Posterior cingulate gyrus (tissue), 11 donors: ENCODE results near the gene RSU1.
A peak's percentile ranks its signal among the peaks of the same experiment; 100 is the strongest.
"Not testable (repeated sequence)": the region's sequence is repeated elsewhere in the genome, so short reads cannot be mapped to it uniquely, and the experiment has no call there.

Source experiments
- DNase-seq, 10 donors: peaks; one replicate each; pipeline versions ENCODE4 v3.0.0 to v3.0.0-alpha.2; 2020 to 2021; ENCODE audit warnings: mixed read lengths in 3 of 10
- intact Hi-C: fragments of 100-400 bp; cut with DNase I; formaldehyde crosslinking; loops from one replicate; pipeline ENCODE4 v1.15.1; 2023

RSU1 gene

DNA sequence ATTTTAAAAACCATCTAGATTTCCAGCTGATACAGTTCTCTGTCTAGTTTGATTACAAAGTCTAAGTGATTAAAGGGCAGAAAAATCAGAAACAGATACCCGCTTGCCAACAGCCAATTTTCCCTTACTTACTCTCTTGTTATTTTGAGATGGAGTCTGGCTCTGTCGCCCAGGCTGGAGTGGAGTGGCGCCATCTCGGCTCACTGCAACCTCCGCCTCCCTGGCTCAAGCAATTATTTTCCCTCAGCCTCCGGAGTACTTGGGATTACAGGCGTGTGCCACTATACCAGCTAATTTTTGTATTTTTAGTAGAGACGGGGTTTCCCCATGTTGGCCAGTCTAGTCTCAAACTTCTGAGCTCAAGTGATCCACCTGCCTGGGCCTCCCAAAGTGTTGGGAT is 10.2 kb upstream of the RSU1 start:
- DNase-seq = not testable (repeated sequence)
- intact Hi-C loops = loop anchor here (5.0 kb wide), 1 partner anchor 605 kb away; no protein-coding TSS in a partner anchor

DNA sequence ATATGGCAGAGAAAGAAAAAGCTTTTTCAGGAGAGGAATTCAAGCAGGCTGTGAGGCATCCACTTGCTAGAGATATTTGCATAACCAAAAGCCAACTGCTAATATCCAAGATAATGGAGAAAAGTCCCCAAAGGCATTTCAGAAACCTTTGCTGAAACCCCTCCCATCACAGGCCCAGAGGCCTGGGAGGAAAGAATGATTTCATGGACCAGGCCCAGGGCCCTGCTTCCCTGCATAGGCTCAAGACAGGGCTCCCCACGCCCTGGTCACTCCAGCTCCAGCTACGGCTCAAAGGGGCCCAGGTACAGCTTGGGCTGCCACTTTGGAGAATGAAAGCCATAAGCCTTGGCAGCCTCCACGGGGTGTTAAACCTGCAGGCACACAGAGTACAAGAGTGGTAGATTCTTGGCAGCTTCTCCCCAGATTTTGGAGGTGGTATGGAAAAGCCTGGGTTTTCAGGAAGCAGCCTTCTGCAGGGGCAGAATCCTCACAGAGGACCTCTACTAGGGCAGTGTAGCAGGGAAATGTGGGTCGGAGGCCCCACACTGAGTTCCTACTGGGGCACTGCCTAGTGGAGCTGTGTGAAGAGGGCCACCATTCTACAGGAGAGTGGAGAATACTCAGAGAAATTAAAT is 5.6 kb upstream of the RSU1 start:
- intact Hi-C loops = no loop called here
- no peak for DNase-seq

DNA sequence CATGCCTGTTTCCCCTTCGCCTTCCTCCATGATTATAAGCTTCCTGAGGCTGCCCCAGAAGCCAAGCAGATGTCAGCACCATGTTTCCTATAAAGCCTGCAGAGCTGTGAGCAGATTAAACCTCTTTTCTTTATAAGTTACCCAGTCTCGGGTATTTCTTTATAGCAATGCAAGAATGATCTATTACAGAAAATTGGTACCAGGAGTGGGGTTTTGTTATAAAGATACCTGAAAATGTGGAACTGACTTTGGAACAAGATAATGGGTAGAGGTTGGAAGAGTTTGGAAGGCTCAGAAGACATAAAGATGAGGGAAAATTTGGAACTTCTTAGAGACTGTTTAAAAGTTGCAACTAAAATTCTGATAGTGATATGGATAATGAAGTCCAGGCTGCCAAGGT is 4.8 kb upstream of the RSU1 start:
- no peak for DNase-seq
- intact Hi-C loops = no loop called here

DNA sequence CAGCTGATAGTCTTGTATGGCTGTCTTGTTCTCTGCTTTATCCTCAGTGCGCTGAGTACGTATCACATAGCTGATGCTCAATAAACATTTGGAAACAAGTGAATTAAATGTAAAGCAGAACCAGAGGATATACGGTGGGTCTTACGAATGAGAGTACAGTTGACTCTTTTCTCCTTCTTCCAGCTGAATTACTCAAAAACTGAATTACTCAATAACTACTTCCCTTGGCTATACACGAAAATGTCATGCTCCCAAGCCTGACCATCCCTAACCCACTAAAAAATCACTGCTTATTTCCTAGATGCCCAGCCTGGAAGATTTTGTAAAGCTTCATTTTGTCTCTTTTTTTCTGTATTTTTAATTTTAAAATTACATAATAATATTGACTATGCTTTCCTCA is 3.2 kb upstream of the RSU1 start:
- intact Hi-C loops = no loop called here
- DNase-seq = no peak

DNA sequence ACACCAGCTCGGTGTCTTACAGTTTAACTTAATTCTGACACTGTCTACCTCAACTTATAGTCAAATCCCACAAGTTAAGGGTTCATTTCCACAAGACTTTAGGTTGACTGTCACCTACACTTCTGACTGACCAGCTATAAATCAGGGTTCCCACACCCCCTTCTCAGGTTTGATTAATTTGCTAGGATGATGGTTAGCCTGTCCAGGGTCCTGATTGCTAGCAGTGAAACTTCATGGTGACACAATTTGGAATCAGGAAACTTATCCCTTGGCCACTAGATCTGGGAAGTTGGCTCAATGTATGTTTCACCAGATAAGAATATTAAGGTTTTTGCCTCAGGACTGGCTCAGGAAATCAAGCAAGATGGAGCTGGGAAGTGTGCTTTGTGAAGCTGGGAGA is 2.8 kb upstream of the RSU1 start:
- intact Hi-C loops = no loop called here
- DNase-seq = no peak

DNA sequence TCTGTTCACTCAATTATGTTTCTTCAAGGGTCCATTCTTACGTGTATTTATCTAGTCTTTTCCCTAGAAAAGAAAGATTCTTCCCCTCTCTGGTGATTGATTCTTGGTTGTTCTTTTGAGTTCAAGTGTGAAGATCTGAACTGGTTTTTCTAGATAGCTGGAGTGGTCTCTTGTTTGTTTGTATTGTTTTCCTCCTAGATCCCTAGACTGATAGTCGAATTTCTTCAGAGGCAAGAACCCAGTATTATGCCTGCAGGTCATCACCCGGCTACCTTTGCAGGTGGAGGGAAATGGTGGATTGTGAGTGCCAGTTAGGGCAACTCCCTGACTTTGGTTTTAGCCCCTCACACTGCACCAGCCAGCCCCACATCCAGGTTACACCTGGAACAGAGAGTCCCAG is 2.2 kb upstream of the RSU1 start:
- intact Hi-C loops = no loop called here

DNA sequence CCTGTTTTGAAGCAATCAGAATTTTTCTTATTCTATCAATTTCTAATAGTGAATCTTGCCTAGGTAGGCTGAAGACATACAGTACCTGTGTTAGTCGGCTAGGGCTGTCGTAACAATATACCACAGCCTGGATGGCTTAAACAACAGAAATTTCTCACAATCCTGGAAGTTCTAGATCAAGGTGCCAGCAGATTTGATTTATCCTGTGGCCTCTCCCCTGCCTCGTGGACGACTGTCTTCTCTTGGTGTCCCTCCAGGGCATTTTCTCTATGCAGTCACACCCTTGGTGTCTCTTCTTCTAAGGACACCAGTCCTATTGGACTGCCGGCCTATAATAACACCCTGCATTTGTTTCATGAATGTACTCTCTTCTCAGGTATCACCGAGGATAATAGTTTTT is 1.8 kb upstream of the RSU1 start:
- intact Hi-C loops = no loop called here
- DNase-seq = no peak

More for the DNA sequence above, 2.2 kb upstream of the RSU1 start:
- DNase-seq = no peak

DNA sequence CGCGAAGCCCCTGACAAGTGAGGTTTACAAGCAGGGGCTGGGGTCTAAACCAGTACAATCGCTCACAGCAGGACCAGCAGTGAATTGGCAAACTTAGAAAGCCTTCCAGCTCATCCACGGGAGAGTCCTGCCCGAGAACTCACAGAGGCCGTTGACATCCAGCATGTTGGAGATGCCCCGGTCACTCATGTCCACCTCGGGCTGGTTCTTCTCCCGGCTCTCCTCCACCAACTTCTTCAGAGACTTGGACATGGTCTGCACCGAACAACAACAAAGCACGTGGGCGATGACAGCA is 447 bp downstream of the RSU1 start:
- intact Hi-C loops = no loop called here
- no peak for DNase-seq

DNA sequence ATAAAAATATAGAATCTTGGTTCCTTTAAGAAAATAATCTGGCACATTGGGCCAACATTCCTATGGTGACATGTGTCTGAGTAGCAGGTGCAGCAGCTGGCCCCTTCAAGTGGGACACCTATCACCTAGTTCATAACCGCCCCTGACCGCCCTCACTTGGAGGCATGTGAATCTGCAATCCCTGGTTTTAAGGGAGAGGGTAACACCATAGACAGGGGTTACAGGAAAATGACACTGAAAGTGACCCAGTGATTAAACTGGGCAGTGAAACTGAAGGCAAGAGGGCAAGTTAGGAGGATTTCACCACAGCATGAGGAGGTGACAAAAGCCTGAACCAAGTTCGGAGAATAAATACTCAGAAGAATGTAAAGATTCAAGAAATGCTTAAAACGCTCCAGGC is 1.1 kb downstream of the RSU1 start:
- no peak for DNase-seq
- intact Hi-C loops = no loop called here

DNA sequence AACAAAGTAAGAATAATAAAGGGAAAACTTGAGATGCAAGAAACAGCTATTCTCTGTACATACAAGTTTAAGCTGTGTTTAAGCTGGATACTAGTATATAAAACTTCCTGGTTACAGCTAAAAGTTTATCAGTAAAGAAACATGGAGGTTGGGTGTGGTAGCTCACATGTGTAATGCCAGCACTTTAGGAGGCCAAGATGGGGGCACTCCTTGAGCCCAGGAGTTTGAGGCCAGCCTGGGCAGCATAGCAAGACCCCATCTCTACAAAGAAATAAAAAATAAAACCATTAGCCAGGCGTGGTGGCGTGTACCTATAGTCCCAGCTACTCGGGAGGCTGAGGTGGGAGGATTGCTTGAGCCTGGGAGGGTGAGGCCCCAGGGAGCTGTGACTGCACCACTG is 3.2 kb downstream of the RSU1 start:
- intact Hi-C loops = no loop called here
- DNase-seq = no peak

DNA sequence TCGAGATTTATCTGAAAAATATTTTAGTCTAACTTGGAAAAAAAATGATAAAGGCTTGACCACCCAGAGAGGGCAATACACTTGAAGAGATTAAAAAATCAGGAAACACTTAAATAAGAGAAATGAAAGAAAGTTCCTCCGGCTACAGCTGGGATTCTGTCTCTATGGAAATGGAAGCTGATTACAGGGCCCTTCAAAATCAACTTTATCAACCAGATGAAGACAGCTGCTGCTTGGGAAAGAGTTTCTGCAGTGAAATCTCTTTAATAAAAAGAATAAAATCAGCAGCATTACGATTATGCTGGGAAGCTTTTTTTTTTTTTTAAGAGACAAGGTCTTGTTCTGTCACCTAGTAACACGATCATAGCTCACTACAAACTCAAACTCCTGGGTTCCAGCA is 4.5 kb downstream of the RSU1 start:
- intact Hi-C loops = no loop called here
- DNase-seq = no peak

DNA sequence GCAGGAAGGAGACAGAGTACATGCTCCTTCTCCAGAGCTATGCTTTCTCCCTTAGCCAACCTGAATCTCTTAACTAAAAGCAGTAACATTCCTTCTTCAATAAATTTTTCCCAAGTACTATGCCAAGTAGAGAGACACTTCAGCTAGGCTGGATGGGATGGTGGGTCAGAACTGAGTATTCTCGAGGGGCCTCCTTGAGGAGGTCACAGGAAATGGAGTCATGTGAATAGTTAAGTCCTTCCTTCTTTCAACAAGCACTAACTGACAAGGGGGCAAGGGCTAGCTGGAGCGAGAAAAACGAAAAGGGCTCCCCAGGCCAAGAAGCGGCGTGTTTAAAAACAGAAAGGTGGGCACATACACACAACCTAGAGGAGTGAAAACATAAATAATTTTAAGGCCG is 5.5 kb downstream of the RSU1 start:
- intact Hi-C loops = no loop called here
- no peak for DNase-seq

DNA sequence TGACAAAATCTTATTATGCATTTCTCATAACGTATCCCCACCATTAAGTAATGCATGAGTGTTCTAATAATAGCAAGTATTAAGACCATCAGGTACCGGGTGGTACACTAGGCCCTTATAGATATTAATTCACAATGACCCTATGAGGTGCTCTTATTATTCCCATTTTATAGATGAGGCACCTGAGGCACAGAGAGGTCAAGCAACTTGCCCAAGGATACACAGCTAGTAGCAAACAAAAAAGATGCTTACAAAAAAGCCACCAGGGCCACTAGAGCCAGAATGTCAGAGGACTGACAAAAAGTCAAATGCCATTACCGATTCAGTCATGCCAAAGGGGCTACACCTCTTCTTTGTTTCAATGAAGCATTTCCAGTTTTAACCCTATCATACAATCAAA is 5.9 kb downstream of the RSU1 start:
- intact Hi-C loops = no loop called here
- no peak for DNase-seq

DNA sequence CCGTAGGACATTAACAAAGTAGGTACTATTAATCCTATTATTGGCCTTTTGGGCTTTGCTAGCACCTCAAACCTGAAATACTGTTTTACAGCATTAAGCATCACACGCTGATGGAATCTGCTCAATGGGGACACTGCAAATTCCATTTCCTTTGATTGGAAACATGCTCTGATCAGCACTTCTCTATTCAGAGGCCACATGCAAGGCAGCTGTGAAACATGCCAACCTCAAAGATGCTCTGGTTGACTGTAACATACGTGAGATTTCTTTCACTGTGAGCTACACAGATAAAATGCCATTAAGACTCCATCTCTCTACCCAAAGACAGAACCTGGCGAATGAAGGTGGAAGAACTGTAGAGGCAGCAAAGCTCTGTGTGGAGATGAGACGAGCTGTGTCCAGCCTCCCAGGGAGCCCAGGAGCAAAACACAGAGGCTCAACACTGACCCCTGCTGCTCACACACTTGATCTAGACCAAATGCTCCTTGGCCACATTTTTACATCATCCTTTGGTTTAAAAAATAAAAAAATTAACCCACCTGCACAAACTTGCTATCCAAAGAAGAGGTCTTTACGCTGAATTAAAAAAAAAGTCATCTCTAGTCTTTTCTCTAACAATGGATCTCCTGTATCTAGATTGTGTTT is 8.0 kb downstream of the RSU1 start:
- peak in 5 of 10 donors; percentile 45 to 89 (median 52) for DNase-seq
- intact Hi-C loops = loop anchor here (5.0 kb wide), 1 partner anchor 907 kb away; no protein-coding TSS in a partner anchor

DNA sequence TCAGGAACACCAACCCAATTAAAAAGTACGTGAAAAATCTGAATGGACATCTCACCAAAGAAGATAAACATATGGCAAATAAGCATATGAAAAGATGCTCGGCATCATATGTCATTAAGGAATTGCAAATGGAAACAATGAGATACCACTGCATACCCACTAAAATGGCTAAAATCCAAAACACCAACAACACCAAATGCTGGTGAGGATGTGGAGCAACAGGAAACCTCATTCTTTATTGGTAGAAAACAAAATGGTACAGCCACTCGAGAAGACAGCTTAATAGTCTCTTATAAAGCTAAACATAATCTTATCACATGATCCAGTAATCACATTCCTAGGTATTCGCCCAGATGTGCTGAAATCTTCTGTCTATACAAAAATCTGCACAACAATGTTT is 13.1 kb downstream of the RSU1 start:
- intact Hi-C loops = no loop called here
- no peak for DNase-seq

DNA sequence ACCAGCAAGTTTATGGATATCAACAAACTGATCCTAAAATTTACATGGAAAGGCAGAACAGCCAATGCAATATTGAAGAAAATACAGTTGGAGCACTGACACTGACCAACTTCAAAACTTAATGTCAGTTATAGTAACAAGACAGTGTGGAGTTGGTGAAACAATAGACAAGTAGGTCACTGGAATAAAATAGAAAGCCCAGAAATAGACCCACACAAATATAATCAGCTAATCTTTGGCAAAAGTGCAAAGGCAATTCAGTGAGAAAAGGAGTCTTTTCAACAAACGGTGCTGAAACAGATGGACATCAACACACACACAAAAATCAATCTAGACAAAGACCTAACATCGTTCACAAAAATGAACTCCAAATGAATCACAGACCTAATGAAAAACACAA is 13.8 kb downstream of the RSU1 start:
- intact Hi-C loops = no loop called here
- DNase-seq = no peak

DNA sequence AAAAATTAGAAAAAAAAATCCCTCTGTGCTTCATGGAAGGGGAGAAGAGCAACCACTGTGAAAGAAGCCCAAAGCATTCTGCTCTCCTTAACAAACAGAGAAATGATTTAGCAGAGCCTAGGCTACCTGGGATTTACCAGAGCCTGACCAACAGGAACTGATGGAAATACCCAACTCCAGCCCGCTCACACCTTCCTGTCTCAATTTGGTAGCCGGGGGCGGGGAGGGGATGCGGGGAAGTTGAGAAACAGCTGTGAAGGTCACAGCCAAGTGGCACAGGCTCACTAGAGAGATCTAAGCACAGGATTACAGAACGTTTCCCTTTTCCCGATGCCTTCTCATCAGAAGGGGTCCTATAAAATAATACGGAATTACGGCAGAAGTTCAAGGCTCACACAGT is 17.6 kb downstream of the RSU1 start:
- intact Hi-C loops = no loop called here
- no peak for DNase-seq

DNA sequence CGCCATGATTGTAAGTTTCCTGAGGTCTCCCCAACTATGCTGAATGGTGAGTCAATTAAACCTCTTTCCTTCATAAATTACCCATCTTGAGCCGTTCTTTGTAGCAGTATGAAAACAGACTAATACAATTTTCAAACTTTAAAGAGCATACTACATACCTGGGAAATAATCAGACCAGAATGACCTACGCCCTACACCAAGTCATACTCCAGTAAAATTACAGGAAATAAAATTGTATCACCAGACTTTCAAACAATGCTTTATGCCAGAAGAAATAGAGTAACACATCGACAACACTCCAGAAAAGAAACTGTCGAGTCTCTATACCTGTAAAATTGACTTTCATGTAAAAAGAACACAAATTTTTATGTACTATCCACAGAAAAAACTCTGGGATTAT is 18.7 kb downstream of the RSU1 start:
- no peak for DNase-seq
- intact Hi-C loops = no loop called here

DNA sequence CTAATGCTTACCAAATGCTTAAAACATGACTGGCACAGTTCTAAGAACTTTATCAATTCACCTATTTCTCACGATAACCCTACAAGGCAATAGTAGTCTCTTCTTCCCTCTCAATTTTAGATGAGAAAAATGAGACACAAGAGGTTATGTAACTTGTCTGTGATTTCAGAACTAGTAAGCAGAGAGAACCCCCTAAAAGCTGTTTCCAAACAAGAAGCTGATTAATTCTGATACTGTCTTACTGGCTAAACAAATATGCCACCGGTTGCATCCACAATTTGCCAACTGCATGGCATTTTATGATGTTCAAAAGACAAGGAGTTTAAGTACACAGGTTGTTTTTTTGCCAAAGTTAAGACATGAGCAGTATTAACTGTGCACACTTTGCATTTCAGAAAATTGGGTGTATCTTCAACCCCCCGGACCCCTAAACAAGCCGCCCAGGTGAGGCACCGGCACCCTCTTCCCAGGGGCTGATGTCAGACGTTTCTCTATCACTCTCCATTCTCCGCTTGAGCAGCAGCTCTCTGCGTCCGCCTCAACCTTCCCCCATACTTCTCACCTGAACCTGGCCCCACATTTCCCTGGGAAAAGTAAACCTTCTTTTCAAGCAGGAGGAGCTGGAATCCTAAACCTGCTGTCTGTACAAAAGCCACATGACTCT is 21.7 kb downstream of the RSU1 start:
- intact Hi-C loops = no loop called here
- no peak for DNase-seq

DNA sequence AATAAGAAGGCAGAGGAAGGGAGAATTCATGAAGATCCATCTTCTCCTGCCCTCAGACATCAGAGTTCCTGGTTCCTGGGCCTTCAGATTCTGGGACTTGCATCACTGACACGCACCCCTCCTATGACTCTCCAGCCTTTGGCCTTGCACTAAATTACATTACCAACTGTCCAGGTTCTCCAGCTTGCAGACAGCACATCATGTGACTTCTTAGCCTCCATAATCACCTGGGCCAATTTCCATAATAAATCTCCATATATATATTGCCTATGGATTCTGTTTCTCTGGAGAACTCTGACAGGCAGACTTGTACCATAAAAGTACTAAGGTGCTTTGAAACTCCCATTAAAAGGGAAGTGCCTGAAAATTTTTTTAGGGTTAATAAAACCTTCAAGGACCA is 23.2 kb downstream of the RSU1 start:
- intact Hi-C loops = no loop called here
- no peak for DNase-seq

DNA sequence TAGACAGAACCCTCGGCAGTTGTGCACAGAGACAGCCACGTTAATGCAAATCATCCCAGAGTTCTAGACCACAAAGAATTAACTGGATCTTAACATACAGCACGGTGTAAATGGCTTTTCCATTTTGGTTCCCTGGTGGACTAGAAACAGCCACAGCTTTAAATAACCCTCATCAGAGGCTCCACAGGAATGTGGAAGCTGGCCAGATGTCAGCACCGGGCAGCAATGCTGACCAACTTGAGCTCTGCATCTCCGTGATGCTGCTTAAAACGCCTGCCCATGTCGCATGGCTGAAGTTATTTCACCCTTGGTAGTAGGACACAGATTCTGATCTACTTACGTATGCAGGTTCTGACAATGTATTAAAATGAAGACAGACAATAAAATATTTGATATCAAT is 24.5 kb downstream of the RSU1 start:
- intact Hi-C loops = no loop called here
- no peak for DNase-seq

DNA sequence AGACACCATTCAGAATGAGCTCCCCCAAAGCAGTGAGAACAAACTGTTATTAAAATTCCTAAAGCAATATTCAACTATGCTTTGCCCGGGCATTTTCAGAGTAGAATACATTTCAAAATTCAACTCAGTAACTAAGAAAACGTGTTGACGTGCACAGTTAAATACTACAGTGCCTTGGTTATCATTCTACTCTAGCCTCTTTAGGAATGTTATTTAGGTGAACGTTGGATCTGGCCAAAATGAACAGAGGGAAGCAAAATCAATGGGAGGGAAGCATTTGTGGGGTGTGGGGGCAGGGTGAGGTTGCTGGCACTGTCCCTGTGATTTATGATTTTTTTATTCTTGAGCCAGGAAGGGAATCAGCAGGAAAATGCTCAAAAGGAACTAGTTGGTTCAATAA is 27.5 kb downstream of the RSU1 start:
- no peak for DNase-seq
- intact Hi-C loops = no loop called here
